ENCODE results near the gene FOXO6.

DNA sequence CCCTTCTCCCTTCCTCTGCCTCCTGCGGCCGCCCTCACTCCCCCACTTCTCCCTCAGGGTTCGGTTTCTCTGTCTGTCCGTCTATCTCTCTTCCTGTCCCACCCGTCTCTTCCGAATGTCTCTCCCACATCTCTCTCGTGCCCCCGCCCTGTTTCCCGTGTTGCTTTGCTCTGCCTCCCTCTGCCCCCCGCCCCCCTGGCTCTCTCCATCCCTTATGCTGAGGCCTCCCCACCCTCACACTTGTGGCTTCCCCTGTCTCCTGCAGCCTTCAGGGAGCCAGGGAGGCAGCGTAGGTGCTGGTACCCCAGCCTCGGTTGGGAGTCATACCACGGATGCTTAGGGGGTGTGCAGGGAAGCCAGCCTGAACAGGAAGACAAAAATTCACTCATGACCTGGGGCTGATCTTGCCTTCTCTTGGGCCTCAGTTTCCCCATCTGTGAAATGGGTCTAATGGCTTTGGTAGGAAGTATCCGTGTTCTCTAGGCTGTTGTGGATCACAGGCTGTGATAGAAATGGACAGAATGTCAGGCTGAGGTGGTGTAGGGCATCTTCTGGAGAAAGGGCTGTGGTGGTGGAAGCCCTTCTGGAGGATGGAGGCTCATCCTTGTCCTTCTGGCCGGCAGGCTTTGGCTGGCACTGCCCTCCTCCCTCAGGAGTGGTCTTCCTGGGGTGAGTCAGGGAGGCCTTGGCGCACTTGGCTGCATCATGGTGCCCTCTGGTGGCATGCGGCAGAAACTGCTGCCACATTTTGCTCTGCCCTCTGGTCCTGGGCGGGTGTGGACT, 55.5 kb downstream of the FOXO6 start:
- TF ChIP-seq EZH2 (IDR thresholded peaks at IDR 0.05; ENCODE audit: borderline replicate concordance, low read depth, low read length, poor library complexity, severe bottlenecking) (no peak), CTCF (conservative IDR thresholded peaks at IDR 0.05; ENCODE audit: low read depth, low read length) (peak; percentile 89)
